ENCODE measurements around the gene LAGE3. TPM values are rescaled to one million over a fixed set of nuclear protein-coding genes. Genes with fewer than 3 reads are reported as not detected.

The LAGE3 gene
- 46.2 to 57.3 TPM (median 56.4 TPM) in 5 replicates for total RNA-seq (2022; extraction: Qiagen RNA extraction)

GRCh38 chrX:154478728-154479622 lies at the start of gene LAGE3:
Gene LAGE3, minus strand, starts transcription at chrX:154479281. Its CDS starts 366 bp downstream, at chrX:154478915.

GRCh38 chrX:154515966-154516655 lies 37.0 kb upstream of the LAGE3 start, which contains the start of gene FAM3A:
Gene FAM3A, minus strand, starts transcription at chrX:154516232. Its CDS starts 460 bp downstream, at chrX:154515772.

GRCh38 chrX:154490414-154491083 lies 11.5 kb upstream of the LAGE3 start, which contains the start of gene SLC10A3:
Gene SLC10A3, minus strand, starts transcription at chrX:154490629. Its CDS starts 1,689 bp downstream, at chrX:154488940.

GRCh38 chrX:154486396-154487207 lies 7.5 kb upstream of the LAGE3 start, which contains the start of gene UBL4A:
Gene UBL4A, minus strand, starts transcription at chrX:154486615. Its CDS starts 31 bp downstream, at chrX:154486584.

GRCh38 chrX:154458116-154458953 lies 20.7 kb downstream of the LAGE3 start, which contains the start of gene PLXNA3:
Gene PLXNA3, plus strand, starts transcription at chrX:154458281. Its CDS starts 1,903 bp downstream, at chrX:154460184.

GRCh38 chrX:154443992-154444754 lies 34.9 kb downstream of the LAGE3 start, which contains the start of gene FAM50A:
Gene FAM50A, plus strand, starts transcription at chrX:154444141. Its CDS starts 95 bp downstream, at chrX:154444236.

GRCh38 chrX:154436983-154437752 lies 41.9 kb downstream of the LAGE3 start, which contains the start of gene GDI1:
Gene GDI1, plus strand, starts transcription at chrX:154437154. Its CDS starts 101 bp downstream, at chrX:154437255.

GRCh38 chrX:154428176-154429171 lies 50.6 kb downstream of the LAGE3 start, which contains the start of gene ATP6AP1:
Gene ATP6AP1, plus strand, starts transcription at chrX:154428677. Its CDS starts 16 bp downstream, at chrX:154428693.

Other genes with a start within 250 kb of the LAGE3 start
- not detected in 5 replicates for gene OPN1MW3, start 221.7 kb downstream of the LAGE3 start, total RNA-seq (2022; extraction: Qiagen RNA extraction)
- gene TEX28, start 184.2 kb downstream of the LAGE3 start, total RNA-seq (2022; extraction: Qiagen RNA extraction), result 0.09 TPM in 1 of 5 replicates, not detected in the others
- 0.11 to 0.19 TPM (median 0.12 TPM) in 4 of 5 replicates, not detected in the other for gene TKTL1, start 183.5 kb downstream of the LAGE3 start, total RNA-seq (2022; extraction: Qiagen RNA extraction)
- 1,222 to 1,700 TPM (median 1,580 TPM) in 5 replicates for gene FLNA, start 104.6 kb downstream of the LAGE3 start, total RNA-seq (2022; extraction: Qiagen RNA extraction)
- gene EMD, start 100.0 kb downstream of the LAGE3 start, total RNA-seq (2022; extraction: Qiagen RNA extraction), result 134 to 157 TPM (median 149 TPM) in 5 replicates
- gene RPL10, start 80.9 kb downstream of the LAGE3 start, total RNA-seq (2022; extraction: Qiagen RNA extraction), result 4,314 to 5,661 TPM (median 4,476 TPM) in 5 replicates
- gene DNASE1L1, start 70.0 kb downstream of the LAGE3 start, total RNA-seq (2022; extraction: Qiagen RNA extraction), result 24.9 to 30.3 TPM (median 28.4 TPM) in 5 replicates
- 30.5 to 39.0 TPM (median 34.2 TPM) in 5 replicates for gene TAFAZZIN, start 67.7 kb downstream of the LAGE3 start, total RNA-seq (2022; extraction: Qiagen RNA extraction)
- gene ATP6AP1, start 50.6 kb downstream of the LAGE3 start, total RNA-seq (2022; extraction: Qiagen RNA extraction), result 73.1 to 108 TPM (median 104 TPM) in 5 replicates
- gene GDI1, start 42.1 kb downstream of the LAGE3 start, total RNA-seq (2022; extraction: Qiagen RNA extraction), result 83.8 to 110 TPM (median 102 TPM) in 5 replicates
- gene FAM50A, start 35.1 kb downstream of the LAGE3 start, total RNA-seq (2022; extraction: Qiagen RNA extraction), result 102 to 123 TPM (median 110 TPM) in 5 replicates
- 5.6 to 25.1 TPM (median 13.8 TPM) in 5 replicates for gene PLXNA3, start 21.0 kb downstream of the LAGE3 start, total RNA-seq (2022; extraction: Qiagen RNA extraction)
- 60.1 to 68.0 TPM (median 66.5 TPM) in 5 replicates for gene UBL4A, start 7.3 kb upstream of the LAGE3 start, total RNA-seq (2022; extraction: Qiagen RNA extraction)
- gene SLC10A3, start 11.3 kb upstream of the LAGE3 start, total RNA-seq (2022; extraction: Qiagen RNA extraction), result 29.1 to 41.5 TPM (median 40.6 TPM) in 5 replicates
- gene FAM3A, start 37.0 kb upstream of the LAGE3 start, total RNA-seq (2022; extraction: Qiagen RNA extraction), result 34.7 to 46.6 TPM (median 42.6 TPM) in 5 replicates
- gene G6PD, start 67.6 kb upstream of the LAGE3 start, total RNA-seq (2022; extraction: Qiagen RNA extraction), result 1,257 to 1,682 TPM (median 1,603 TPM) in 5 replicates
- gene IKBKG, start 68.3 kb upstream of the LAGE3 start, total RNA-seq (2022; extraction: Qiagen RNA extraction), result 30.1 to 42.7 TPM (median 40.9 TPM) in 5 replicates
- not detected in 5 replicates for gene CTAG1A, start 105.9 kb upstream of the LAGE3 start, total RNA-seq (2022; extraction: Qiagen RNA extraction)
- gene CTAG1B, start 140.0 kb upstream of the LAGE3 start, total RNA-seq (2022; extraction: Qiagen RNA extraction), result not detected in 5 replicates
- gene CTAG2, start 174.3 kb upstream of the LAGE3 start, total RNA-seq (2022; extraction: Qiagen RNA extraction), result not detected in 5 replicates

Measured in A549 treated with dexamethasone at 1 μM for 4 hours (cell line).